Keratinocyte (primary cell): ENCODE measurements around the gene ASB13.

ENCODE experiments used
- EZH2 ChIP-seq: IDR thresholded peaks from one replicate; pipeline ENCODE4 v1.6.1; 2012; ENCODE audit warnings: inconsistent platforms, mild to moderate bottlenecking, low read length, moderate library complexity
- TF ChIP-seq, protein P1 (sequence below), 3 experiments: IDR thresholded peaks in 1 of 3; conservative IDR thresholded peaks in 1 of 3; optimal IDR thresholded peaks in 1 of 3; 2 replicates in 2 of 3; 3 replicates in 1 of 3; pipeline versions ENCODE3 to v1.5.1; 2011; ENCODE audit warnings: low read length in 3 of 3, mild to moderate bottlenecking in 3 of 3, moderate library complexity in 2 of 3, control low read depth in 1 of 3, inconsistent platforms in 1 of 3; ENCODE audit not compliant: insufficient read depth in 2 of 3; ENCODE audit errors: extremely low read depth in 1 of 3

DNA sequence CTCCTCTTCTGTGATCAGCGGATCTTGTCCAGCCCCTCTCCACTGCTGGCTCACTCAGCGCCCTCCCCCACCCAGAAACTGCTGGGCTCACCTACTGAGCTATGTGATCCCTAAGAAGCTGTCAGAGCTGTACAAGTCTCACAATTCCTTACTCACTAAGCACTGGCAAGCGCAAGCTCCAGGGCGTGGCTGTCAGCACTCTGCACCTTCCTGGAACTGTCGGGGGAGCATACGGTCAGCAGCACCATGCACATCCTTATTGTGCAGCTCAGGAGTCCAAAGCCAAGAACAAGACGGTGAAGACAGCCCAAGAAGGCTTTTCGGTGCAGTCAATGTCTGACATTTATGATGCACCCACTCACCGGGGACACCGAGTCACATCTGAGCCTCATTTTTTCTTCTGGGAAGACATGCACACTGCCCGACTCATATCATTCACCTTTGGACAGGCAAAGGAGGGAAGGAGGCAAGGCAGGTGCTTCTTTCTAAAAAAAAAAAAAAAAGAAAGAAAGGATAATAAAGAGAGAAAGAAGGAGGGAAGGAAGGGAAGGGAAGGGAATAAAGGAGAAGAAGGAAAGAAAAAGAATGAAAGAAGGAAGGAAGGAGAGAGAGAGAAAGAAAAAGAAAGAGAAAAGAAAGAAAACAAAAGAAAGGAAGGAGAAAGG lies 56.3 kb downstream of the ASB13 start:
- TF ChIP-seq, protein P1, sequence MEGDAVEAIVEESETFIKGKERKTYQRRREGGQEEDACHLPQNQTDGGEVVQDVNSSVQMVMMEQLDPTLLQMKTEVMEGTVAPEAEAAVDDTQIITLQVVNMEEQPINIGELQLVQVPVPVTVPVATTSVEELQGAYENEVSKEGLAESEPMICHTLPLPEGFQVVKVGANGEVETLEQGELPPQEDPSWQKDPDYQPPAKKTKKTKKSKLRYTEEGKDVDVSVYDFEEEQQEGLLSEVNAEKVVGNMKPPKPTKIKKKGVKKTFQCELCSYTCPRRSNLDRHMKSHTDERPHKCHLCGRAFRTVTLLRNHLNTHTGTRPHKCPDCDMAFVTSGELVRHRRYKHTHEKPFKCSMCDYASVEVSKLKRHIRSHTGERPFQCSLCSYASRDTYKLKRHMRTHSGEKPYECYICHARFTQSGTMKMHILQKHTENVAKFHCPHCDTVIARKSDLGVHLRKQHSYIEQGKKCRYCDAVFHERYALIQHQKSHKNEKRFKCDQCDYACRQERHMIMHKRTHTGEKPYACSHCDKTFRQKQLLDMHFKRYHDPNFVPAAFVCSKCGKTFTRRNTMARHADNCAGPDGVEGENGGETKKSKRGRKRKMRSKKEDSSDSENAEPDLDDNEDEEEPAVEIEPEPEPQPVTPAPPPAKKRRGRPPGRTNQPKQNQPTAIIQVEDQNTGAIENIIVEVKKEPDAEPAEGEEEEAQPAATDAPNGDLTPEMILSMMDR (optimal IDR thresholded peaks at IDR 0.05 in 1 of 3, IDR thresholded peaks at IDR 0.05 in 1 of 3, conservative IDR thresholded peaks at IDR 0.05 in 1 of 3; ENCODE audit: extremely low read depth in 1 of 3, insufficient read depth in 2 of 3, low read length in 3 of 3): no peak
- no peak for TF ChIP-seq EZH2
